Kidney epithelial cell (primary cell): Measurements from ENCODE around the gene TRPC4AP. TPM values are rescaled to one million over a fixed set of nuclear protein-coding genes. Genes with fewer than 3 reads are reported as not detected.
A peak's percentile ranks its signal among the peaks of the same experiment; 100 is the strongest.

Source experiments
- DNase-seq: peaks from one replicate; pipeline ENCODE4 v3.0.0-alpha.2; 2010; ENCODE audit warnings: low read depth
- H3K27me3 ChIP-seq: 2 replicates; pipeline ENCODE4 v1.6.0; 2011; ENCODE audit warnings: low read length; ENCODE audit not compliant: control insufficient read depth, insufficient read depth
- H3K36me3 ChIP-seq: 2 replicates; pipeline ENCODE4 v1.5.1; 2011; ENCODE audit warnings: low read length; ENCODE audit not compliant: control insufficient read depth, insufficient read depth
- H3K4me3 ChIP-seq: 2 replicates; pipeline ENCODE4 v1.5.1; 2011; ENCODE audit warnings: low read depth, mild to moderate bottlenecking, control low read depth, low read length
- total RNA-seq: library from RNA; depleted of rRNA; stranded (reverse); fragments of >200 nt; gene quantifications from 2 replicates; pipeline ENCODE4 v1.2.3, GENCODE V29; 2015
- TF ChIP-seq, protein P1 (sequence below): IDR thresholded peaks from 2 replicates; pipeline ENCODE4 v1.5.1; 2011; ENCODE audit warnings: mild to moderate bottlenecking, moderate library complexity, low read length, control low read depth, inconsistent platforms; ENCODE audit not compliant: insufficient read depth, poor library complexity, severe bottlenecking

TRPC4AP gene
- total RNA-seq, 1 donor from 2014 or later, result 78.8 TPM

DNA sequence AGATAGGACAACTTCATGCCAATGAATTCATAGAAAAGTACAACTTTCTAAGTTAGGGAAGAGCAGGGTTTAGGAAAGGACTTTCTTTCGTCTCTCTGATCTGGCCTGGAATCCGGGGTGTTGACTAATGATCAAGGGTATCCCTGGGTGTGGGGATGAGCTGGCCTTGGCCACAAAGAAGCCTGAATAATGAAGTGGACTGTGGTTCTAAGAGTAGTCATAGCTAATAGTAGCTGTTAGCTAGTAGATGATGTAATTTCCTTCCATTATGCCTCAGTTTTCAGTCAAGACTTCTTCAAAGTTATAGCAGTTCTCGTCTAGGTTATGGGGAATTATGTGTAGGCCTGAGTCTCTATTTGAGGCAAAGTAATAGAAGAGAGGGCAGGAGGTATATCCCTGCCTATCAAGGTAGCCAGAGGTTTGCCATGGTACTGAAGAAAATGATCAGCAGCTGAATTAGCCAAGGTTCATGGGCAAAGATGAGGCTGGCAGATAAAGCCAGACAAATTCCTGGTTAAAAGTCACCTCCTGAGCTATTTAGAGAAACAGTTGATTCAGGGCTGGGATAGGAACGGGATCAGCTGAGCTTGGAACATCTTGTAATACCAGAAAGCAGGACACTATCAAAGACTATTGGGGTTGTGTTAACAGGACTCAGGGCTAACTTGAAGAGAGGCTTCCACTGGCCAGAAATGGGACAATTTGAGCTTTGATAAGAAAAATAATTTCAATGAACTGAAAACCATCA lies 18.7 kb upstream of the TRPC4AP start:
- TF ChIP-seq, protein P1, sequence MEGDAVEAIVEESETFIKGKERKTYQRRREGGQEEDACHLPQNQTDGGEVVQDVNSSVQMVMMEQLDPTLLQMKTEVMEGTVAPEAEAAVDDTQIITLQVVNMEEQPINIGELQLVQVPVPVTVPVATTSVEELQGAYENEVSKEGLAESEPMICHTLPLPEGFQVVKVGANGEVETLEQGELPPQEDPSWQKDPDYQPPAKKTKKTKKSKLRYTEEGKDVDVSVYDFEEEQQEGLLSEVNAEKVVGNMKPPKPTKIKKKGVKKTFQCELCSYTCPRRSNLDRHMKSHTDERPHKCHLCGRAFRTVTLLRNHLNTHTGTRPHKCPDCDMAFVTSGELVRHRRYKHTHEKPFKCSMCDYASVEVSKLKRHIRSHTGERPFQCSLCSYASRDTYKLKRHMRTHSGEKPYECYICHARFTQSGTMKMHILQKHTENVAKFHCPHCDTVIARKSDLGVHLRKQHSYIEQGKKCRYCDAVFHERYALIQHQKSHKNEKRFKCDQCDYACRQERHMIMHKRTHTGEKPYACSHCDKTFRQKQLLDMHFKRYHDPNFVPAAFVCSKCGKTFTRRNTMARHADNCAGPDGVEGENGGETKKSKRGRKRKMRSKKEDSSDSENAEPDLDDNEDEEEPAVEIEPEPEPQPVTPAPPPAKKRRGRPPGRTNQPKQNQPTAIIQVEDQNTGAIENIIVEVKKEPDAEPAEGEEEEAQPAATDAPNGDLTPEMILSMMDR, result no peak
- H3K27me3 ChIP-seq, result no peaks in the 10 kb centered on the region
- no peaks in the 10 kb centered on the region for H3K36me3 ChIP-seq
- DNase-seq, result peak; percentile 57
- no peak overlapping the region for H3K4me3 ChIP-seq

DNA sequence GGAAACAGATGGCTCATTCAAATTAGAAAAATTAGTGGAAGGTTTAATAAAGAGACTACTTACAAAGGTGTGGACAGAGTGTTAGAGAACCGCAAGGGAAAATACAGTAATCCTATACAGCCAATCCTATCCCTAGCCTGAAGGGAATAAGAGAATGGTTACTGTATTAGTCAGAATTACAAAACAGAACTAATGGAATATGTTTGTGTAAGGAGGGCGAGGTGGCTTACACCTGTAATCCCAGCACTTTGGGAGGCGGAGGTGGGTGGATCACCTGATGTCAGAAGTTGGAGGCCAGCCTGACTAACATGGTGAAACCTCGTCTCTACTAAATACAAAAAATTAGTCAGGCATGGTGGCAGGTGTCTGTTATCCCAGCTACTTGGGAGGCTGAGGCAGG lies 16.3 kb upstream of the TRPC4AP start:
- Histone ChIP-seq H3K27me3 (no peaks in the 10 kb centered on the region), H3K36me3 (no peaks in the 10 kb centered on the region), H3K4me3 (no peak overlapping the region)
- TF ChIP-seq, protein P1, result no peak
- no peak for DNase-seq

DNA sequence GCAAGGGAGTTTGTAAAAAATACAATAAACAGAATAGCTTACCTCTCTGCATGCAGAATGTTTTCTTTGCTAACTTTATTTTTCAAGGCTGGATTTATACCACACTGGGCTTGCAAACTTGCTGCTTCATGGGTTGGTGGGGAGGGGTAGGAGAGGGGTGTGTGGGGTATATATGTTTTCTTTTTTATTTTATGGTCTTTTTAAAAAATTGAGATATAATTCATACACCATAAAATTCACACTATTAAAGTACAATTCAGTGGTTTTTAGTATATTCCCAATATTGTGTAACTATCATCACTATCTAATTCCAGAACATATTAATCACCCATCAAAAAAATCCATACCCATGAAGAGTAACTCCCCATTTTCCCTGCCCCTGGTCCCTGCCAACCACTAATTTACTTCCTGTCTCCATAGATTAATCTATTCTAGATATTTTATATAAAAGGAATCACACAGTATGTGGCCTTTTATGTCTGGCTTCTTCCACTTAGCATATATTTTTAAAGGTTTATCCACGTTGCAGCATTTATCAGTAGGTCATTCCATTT lies 14.3 kb upstream of the TRPC4AP start:
- TF ChIP-seq, protein P1, result no peak
- Histone ChIP-seq H3K36me3 (no peaks in the 10 kb centered on the region), H3K4me3 (no peak overlapping the region), H3K27me3 (no peaks in the 10 kb centered on the region)
- DNase-seq, result no peak

DNA sequence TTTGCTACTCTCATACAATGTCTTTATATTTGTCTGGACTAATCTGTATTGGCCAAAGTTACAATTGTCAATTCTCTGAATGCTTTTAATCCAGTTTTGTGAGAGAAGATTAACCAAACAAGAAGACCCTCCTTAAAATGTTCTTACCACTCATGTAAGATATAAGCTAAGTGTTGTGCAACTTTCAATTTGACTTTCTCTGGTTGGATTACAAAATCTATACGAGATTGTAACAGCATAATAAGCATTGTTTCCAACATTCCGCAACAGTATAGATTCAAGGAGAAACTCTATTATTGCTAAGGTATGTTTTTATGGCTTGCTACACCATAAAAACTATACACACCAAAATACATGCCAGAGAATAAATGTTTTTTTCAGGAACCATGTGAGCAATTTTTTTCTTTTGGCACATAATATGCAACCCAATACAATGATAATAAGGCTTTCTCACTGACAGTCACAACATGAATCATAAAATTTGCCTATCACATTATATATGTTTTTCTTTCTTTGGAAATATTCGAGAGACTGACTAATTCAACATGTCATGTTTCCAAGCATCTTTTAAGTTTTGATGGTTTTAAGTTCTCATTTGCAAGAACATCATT lies 12.2 kb upstream of the TRPC4AP start:
- Histone ChIP-seq H3K27me3 (no peaks in the 10 kb centered on the region), H3K4me3 (no peak overlapping the region), H3K36me3 (no peaks in the 10 kb centered on the region)
- no peak for DNase-seq
- TF ChIP-seq, protein P1, result no peak

DNA sequence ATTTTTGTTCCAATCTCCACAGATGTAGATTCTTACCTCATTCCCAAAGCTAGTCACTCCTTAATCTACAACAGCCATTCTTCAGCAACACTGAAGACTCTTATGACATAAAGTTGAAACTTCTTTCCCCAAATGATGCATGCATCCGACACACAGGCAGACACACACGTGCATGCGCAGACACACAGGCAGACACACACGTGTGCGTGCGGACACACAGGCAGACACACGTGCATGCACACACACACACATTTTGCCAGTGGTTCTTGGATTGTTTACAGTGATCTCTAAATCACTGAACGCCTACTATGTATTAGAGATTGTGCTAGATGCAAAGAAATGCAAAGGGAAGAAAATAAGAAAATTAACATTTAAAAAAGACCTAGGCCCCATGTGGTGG lies 9.0 kb upstream of the TRPC4AP start:
- TF ChIP-seq, protein P1, result no peak
- no peaks in the 10 kb centered on the region for H3K27me3 ChIP-seq
- H3K4me3 ChIP-seq, result no peak overlapping the region
- no peak for DNase-seq
- H3K36me3 ChIP-seq, result no peaks in the 10 kb centered on the region
